Glutamatergic neuron (in vitro differentiated cells): ENCODE results near the gene DAPK1. TPM values are rescaled to one million over a fixed set of nuclear protein-coding genes. Genes with fewer than 3 reads are reported as not detected.

Experiments used
- DNase-seq: peaks from one replicate; pipeline ENCODE4 v3.0.0; 2022
- H3K27ac Mint-ChIP-seq: one replicate; pipeline ENCODE4 v1.8.0; 2020; ENCODE audit warnings: mild to moderate bottlenecking, mixed read lengths, inconsistent platforms; ENCODE audit not compliant: unreplicated experiment
- H3K27me3 Mint-ChIP-seq: one replicate; pipeline ENCODE4 v1.8.0; 2020; ENCODE audit warnings: mild to moderate bottlenecking, moderate library complexity, mixed read lengths, inconsistent platforms; ENCODE audit not compliant: unreplicated experiment
- H3K36me3 Mint-ChIP-seq: one replicate; pipeline ENCODE4 v1.8.0; 2020; ENCODE audit warnings: mild to moderate bottlenecking, mixed read lengths, inconsistent platforms; ENCODE audit not compliant: unreplicated experiment
- H3K4me1 Mint-ChIP-seq: one replicate; pipeline ENCODE4 v1.8.0; 2020; ENCODE audit warnings: mild to moderate bottlenecking, low read depth, mixed read lengths, inconsistent platforms; ENCODE audit not compliant: unreplicated experiment
- H3K4me3 Mint-ChIP-seq: one replicate; pipeline ENCODE4 v1.8.0; 2020; ENCODE audit warnings: mild to moderate bottlenecking, mixed read lengths, inconsistent platforms; ENCODE audit not compliant: unreplicated experiment
- H3K9me3 Mint-ChIP-seq: one replicate; pipeline ENCODE4 v1.8.0; 2020; ENCODE audit warnings: mild to moderate bottlenecking, moderate library complexity, mixed read lengths, inconsistent platforms; ENCODE audit not compliant: unreplicated experiment
- CTCF ChIP-seq: fragments of 200-600 bp; sonication (generic); IDR thresholded peaks from one replicate; pipeline ENCODE4 v1.5.0; 2021; ENCODE audit not compliant: partially characterized antibody, unreplicated experiment
- total RNA-seq: library from RNA; stranded (reverse); fragmentation: NEBNext Ultra II Directional; extraction: Animal tissue kit (Norgen Biotek cat#: 25700); gene quantifications from one replicate; pipeline ENCODE4 v1.2.1, GENCODE V29; 2021; ENCODE audit not compliant: unreplicated experiment

The DAPK1 gene
- total RNA-seq, 1 donor from 2014 or later = 384 TPM

GRCh38 chr9:87675906-87676515 lies 178.3 kb downstream of the DAPK1 start:
- Mint-ChIP-seq H3K36me3 (peaks cover 14% of the 10 kb centered on the region), H3K27me3 (peaks cover 12% of the 10 kb centered on the region), H3K4me1 (peaks cover 22% of the 10 kb centered on the region), H3K9me3 (peaks cover 20% of the 10 kb centered on the region), H3K4me3 (no peak overlapping the region), H3K27ac (no peak overlapping the region)
- no peak for DNase-seq
- no peak for TF ChIP-seq CTCF

- no peak for DNase-seq
- H3K4me3 Mint-ChIP-seq = no peak overlapping the region
- H3K27ac Mint-ChIP-seq = peak overlapping the region; percentile 59
- peaks cover 11% of the 10 kb centered on the region for H3K27me3 Mint-ChIP-seq
- peaks cover 20% of the 10 kb centered on the region for H3K9me3 Mint-ChIP-seq
- H3K36me3 Mint-ChIP-seq = peaks cover 14% of the 10 kb centered on the region
- TF ChIP-seq CTCF = no peak
- H3K4me1 Mint-ChIP-seq = peaks cover 31% of the 10 kb centered on the region
Measured at GRCh38 chr9:87676976-87677775, 179.5 kb downstream of the DAPK1 start.

- TF ChIP-seq CTCF = no peak
- Mint-ChIP-seq H3K9me3 (peaks cover 20% of the 10 kb centered on the region), H3K27ac (peak overlapping the region; percentile 77), H3K4me3 (no peak overlapping the region), H3K27me3 (peaks cover 11% of the 10 kb centered on the region), H3K36me3 (peaks cover 14% of the 10 kb centered on the region), H3K4me1 (peaks cover 36% of the 10 kb centered on the region)
- no peak for DNase-seq
Measured at GRCh38 chr9:87677776-87678587, 180.3 kb downstream of the DAPK1 start.

GRCh38 chr9:87678650-87679355 lies 181.1 kb downstream of the DAPK1 start:
- peaks cover 38% of the 10 kb centered on the region for H3K4me1 Mint-ChIP-seq
- peak; percentile 85 for TF ChIP-seq CTCF
- H3K9me3 Mint-ChIP-seq = peaks cover 21% of the 10 kb centered on the region
- peak overlapping the region; percentile 60 for H3K27ac Mint-ChIP-seq
- peak overlapping the region; percentile 25 for H3K4me3 Mint-ChIP-seq
- peaks cover 11% of the 10 kb centered on the region for H3K27me3 Mint-ChIP-seq
- H3K36me3 Mint-ChIP-seq = peaks cover 9% of the 10 kb centered on the region
- DNase-seq = peak; percentile 72
